Inferior parietal cortex (tissue), 1 donor: Measurements from ENCODE around the gene TUFM.
"Not testable (repeated sequence)": the region's sequence is repeated elsewhere in the genome, so short reads cannot be mapped to it uniquely, and the experiment has no call there.

ENCODE experiments used
- DNase-seq: peaks from one replicate; pipeline ENCODE4 v3.0.0-alpha.2; 2016; ENCODE audit errors: extremely low spot score

Gene TUFM

DNA sequence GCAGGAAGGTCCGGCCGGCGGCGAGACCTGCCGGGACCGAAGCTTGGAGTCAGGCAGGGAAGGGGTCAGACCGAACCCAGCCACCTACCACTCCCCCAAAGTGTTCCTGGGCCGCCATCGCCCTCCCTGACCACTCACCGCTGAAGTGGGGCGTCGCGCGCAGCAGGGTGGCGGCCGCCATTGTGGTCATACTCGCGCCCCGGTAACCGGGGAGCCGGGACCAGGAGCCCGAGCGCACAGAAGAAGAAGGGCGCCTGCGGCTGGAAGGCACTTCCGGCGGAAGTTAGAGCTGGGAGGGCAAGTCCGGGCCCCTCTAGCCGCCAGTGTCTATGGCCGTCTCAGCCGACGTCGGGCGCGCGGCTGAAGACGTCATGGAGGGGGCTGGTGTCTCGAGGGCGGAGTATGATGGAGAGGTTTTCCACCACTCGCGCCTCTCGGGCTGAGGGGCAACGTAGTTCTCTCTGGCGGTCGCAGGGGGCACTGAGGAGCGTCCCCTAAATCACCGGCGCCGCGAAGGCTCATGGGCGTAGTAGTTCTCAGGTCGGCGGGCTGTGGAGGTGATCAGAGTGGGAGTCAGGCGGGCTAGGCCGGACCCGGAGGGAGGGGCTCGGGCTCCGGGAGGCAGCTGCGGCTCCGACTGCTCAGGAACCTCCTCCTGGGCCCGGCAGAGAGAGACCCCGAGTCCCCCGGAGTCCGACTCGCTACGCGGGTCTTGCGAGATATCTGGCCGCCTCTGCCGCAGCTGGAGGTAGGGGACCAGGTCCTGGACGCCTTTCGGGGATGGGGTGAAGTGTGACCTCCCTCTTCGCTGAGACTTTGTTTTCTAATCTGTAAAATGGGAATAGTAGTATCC lies at the start of gene TUFM:
TUFM (minus strand) TSS at position 269 of the 853 bp plus-strand sequence; CDS start at position 190, 79 bp downstream.
- DNase-seq = peak; percentile 99

DNA sequence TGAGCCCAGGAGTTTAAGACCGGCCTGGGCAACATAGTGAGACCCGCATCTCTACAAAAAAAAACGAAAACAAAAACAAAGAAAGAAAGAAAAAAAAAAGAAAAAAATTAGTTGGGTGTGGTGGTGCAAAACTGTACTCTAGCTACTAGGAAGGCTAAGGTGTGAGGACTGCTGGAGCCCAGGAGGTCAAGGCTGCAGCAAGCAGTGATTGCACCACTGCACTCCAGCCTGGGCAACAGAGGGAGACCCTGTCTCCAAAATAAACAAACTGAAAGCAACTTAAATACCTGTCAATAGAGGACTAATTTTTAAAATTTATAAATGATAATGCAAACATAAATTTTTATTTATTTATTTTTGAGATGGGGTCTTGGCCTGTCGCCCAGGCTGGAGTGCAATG lies 49.5 kb upstream of the TUFM start:
- DNase-seq = no peak

DNA sequence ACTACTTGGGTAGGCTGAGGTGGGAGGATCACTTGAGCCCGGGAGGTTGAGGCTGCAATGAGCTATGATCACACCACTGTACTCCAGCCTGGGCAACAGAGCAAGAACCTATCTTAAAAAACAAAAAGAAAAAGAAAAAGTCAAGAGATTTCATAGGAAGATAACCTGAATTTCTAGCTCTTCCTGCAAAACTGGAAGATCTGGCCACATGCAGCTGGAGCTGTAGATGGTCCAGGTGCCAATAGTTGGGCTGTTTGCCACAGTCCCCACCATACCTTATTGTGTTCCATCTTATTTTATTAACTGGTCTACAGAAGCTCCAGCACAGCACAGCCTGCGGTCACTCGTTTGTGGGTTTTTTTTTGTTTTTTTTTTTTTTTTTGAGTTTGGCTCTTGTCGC lies 47.1 kb upstream of the TUFM start:
- DNase-seq = no peak

DNA sequence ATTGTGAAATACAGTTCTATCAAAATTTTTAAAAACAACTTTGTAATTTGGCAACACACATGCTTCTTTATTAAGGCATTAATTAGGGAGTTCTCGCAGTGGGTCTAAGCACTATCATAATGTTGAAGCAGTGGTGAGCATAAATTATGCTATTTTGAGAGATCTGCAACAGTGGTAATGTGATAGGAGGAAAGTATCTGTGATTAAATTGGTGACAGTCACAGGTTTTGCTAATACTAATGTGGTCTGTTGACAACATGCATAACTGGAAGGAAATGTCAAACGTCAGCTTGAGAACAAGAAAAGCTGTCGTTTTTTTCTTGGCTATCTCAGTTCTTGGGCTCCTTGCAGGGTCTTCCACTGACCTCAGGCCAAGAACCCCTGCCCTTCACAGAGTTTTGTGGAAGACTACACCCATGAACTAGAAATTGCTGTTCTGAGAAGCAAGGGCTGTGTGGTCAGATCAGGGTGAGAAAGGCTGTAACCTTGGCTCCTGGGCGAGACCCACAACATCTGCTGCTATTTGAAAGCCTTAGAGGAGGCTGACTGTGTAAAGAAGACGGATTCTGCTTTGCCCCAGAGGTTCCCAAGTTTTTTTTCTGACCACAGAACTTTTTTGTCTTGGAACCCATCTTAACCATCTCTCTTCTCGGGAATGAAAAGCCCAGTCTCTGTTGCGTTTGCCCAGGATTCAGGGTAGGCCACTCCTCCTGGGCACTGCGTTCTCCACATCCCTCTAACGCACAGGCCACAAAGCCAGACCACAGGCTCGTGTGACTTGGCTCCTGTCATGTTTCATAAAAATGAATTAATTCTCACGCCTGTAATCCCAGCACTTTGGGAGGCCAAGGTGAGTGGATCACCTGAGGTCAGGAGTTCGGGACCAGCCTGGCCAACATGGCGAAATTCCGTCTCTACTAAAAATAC lies 46.1 kb upstream of the TUFM start:
- DNase-seq = no peak

DNA sequence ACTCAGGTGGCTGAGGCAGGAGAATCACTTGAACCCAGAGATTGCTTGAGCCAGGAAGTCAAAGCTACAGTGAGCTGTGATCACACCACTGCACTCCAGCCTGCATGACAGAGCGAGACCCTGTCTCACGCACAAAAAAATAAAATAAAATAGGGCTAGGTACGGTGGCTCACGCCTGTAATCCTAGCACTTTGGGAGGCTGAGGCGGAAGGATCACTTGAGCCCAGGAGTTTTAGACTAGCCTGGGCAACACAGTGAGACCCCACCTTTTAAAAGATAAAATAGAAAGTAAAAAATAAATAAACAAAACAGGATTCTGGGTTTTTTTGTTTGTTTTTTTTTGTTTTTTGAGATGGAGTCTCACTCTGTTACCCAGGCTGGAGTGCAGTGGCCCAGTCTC lies 44.2 kb upstream of the TUFM start:
- not testable (repeated sequence) for DNase-seq

DNA sequence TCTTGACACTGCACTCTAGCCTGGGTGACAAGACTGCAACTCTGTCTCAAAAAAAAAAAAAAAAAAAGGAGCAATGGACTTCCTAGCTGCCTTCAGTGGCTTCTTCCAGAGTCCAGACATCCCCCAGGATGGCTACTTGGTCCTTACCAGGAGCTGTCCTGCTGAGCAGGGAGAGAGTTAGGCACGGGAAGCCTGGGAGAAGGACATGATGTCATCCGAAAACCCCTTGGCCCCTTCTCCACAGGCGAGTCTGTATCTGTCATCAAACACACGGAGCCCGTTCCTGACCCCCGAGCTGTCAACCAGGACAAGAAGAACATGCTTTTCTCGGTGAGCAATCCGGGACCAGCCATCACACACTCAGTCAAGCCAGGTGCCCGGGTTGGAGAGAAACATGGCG lies 40.8 kb upstream of the TUFM start:
- no peak for DNase-seq

DNA sequence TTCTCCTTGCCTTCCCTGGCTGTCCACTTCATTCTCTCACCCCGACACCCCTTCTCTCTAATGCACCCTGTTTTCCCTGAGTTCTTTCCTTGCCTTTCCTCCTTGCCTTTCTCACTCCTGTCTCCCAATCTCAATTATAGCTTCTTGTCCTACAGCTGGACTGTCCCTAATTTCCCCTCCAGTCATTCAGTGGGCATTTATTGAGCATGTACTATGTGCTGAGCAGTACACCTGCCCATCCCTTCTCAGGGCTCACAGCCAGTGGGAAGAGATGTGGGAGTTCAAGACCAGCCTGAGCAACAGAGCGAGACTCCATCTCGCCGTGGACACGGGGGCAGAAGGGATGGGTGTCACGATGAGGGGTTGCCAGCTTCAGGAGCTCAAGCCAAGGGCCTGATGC lies 37.9 kb upstream of the TUFM start:
- no peak for DNase-seq

DNA sequence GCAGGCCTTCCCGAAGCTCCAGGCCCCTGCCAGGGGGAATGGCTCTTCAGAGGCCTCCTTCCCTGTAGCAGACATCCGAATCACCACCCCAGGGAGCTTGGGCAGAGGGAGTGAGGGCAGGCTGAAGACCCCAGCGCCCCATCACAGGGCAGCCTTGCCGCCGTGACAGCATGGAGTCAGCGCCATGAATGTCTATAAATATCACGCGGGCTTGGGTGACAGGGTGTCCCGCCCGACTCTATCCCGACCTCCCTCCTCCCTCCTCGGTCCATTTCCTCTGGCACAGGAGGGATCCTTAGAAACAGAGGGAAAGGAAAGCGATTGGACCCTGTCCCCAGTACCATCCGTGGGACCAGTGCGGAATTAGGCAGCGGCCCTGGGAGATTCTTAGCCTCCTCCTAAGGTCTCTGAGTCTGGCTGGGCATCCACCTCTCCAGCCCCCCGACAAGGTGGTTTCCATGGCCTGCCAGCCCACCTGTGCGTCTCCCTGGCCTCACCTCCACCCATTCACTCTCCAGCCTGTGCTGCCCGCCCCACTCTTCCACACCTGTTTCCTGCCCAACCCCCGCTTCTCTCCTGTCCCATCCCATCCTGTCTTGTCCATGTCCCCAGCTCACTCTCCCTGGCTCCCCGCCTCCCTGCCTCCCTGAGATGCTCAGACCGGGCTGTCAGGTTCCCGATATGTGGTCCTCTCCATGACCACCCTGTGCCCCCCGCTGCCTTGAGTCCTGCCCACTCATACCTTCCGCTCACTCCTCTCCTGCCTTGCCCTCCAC lies 37.3 kb upstream of the TUFM start:
- DNase-seq = no peak

DNA sequence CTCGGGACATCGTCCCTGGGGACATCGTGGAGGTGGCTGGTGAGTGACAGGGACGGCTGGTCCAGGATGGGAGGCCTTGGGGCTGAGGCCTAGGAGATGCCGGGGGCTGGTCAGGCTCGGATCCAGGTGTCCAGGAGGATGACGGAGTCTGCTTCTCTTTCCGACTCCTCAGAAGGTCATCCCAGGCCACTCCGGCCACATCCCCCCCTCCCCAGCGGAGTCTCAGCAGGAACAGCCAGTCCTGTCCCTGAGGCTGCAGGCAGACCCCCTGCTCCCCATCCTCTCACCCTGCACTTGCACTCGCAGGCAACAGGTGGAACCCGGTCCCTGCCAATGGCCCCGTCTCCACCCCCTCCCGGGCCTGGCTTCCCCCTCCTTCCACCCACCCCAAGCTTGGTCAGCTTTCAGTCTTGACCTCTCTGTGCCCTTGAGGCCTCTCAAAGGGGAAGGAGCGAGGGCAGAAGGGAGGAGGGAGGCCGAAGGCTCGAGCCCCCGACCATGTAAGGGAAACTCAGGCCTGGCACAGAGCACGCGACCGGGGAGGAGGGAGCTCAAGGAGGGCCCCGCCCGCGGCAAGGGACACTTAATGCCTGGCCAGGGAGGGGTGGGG lies 36.5 kb upstream of the TUFM start:
- no peak for DNase-seq

DNA sequence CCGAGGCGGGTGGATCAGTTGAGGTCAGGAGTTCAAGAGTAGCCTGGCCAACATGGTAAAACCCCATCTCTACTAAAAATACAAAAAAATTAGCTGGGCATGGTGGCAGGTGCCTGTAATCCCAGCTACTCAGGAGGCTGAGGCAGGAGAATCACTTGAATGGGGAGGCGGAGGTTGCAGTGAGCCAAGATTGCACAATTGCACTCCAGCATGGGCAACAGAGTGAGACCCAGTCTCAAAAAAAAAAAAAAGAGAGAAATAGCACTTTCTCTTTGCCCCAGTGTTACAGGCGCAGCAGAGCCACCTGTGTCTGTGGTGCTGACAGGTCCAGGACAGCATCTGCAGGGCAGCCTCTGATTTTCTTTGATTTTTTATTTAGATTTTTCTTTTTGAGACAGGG lies 35.4 kb upstream of the TUFM start:
- DNase-seq = not testable (repeated sequence)

DNA sequence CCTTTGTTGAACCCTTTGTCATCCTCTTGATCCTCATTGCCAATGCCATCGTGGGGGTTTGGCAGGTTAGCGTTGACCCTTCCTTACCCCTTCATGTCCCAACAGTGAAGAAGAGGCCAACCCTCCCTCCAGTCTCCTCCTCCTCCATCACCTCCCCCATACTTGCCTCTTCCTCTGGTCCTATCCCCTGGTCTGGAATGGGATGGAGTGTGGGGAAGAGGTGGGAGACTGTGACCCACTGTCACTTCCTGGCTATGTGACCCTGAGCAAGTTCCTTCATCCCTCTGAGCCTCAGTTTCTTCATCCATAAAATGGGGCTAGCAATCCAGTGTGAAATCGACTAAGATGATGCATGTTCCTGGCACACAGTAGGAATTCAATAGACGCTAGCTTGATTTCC lies 34.8 kb upstream of the TUFM start:
- no peak for DNase-seq

DNA sequence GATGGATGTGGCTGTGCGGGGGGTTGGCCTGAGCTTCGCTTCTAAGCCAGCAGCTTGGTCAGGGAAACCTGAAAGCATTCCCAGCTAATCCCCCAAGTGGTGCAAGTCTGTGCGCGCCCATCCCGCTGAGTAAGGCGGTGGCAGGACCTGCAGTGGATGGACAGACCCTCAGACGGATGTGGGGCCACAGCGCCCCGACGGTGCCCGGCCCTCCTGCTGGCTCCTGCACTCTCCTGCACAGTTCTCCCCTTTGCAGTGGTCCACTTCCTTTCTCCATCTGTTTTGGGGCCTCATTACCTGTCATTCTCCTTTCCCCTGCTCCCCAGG lies 34.4 kb upstream of the TUFM start:
- no peak for DNase-seq

DNA sequence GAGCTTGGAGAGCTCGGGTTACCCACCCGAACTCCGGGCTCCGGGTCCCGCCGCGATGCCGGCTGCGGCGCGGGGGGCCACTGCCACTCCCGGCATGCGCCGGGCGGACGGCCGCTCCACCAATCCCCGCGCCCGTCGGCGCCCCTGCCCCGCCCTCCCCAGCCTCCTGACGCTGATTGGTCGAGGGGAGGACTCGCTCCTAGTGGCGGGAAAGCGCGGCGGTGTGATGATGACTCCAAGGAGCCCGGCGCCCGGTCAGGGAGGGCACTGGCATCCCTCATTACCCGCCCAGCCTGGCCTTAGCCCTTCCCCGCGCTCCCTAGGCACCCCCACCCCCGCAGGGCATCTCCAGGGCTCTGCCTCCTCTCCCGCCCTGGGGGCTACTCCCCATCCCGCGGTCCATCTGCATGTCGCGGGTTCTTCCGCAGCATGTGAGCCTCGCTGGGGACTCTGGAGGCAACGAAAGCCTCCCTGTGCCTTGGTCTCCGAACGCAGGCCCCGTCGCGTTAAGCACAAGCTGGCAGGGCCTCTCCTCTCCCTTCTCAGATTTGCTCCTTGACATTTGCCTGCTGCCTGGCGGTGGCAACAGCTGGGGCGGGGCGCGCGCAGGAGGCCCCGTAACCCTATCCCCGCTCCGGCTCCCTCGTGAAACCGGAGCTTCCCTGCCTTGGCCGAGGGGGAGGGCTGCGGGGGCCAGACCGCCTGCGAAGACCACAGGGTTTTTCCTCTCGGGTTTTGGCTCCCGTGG lies 33.9 kb upstream of the TUFM start:
- peak; percentile 83 for DNase-seq

DNA sequence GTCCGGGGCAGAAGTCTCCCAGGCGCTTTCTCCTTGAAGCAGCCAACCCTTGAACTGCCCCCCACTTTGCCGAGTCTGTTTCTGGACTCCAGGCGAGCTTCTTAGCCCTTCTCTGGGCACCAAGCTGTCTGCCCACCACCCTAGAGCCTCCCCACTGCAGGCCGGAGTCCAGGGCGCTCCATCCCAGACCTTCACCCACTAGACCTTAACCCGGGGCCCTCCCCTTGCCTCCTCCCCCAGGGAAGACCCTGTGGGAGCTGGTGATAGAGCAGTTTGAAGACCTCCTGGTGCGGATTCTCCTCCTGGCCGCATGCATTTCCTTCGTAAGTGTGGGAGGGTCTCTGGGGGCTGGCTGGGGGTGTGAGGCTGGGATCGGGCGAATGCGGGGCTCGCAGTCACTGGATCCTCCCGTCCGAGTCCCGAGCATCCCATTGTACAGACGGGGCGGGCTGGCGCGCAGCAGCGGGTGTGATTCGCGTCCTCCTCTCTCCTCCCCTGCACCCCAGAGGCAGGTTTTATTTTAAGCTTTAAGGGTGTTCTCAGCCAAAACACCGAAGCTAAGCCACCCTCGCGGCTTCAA lies 33.2 kb upstream of the TUFM start:
- DNase-seq = no peak

DNA sequence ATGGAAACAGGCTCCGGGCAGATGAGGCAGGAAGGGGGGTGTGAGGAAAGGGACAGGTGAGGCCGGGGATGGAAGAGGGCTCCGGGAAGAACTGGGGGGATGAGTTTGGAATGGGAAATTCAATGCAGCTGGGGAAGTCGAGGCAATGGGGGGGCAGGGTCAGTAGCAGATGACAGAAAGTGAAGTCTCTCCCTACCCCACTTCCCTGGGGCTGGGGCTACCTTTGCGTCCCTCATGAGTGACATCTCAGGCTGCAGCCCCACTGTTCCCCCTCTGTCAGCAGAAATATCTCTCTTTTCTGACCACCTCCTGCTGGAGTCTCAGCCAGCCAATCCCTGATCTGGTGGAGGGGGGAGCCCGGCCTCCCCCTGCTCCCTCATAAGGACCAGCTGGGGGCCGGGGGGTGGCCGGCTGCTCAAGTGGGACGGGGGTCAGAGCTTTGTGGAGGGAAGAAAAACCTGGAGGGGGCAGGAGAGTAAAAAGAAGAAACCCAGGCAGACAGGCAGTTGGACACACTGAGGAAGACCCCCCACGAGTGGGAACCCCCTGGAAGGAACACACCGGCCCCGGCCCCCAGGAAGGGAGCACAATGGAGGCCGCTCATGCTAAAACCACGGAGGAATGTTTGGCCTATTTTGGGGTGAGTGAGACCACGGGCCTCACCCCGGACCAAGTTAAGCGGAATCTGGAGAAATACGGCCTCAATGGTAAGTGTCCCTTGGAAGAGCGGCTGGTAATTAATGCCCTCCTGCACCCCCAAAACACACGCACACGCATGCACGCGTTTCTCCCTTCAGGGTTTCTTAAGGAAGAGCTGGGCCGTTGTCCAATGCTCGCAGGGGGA lies 32.2 kb upstream of the TUFM start, which contains the start of gene ATP2A1:
ATP2A1 (plus strand) TSS at position 406 of the 844 bp plus-strand sequence; CDS start at position 590, 184 bp downstream.
- DNase-seq = no peak

DNA sequence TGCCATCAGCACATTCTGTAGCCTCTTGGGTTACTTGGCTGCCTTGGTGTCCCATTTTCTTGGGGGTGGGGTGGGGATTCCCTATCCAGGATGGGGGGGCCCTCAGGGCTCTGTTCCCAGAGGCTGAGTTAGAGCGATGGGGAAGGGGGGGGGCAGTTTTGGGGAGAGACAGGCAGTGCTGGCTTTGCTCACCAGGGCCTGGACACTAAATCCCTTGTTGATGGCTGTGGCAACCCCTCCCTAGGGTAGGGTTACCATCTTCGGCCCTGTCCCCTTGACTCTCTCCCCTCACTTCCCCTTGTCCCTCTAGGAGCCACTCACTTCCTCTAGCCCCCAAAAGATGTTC lies 31.5 kb upstream of the TUFM start:
- no peak for DNase-seq

DNA sequence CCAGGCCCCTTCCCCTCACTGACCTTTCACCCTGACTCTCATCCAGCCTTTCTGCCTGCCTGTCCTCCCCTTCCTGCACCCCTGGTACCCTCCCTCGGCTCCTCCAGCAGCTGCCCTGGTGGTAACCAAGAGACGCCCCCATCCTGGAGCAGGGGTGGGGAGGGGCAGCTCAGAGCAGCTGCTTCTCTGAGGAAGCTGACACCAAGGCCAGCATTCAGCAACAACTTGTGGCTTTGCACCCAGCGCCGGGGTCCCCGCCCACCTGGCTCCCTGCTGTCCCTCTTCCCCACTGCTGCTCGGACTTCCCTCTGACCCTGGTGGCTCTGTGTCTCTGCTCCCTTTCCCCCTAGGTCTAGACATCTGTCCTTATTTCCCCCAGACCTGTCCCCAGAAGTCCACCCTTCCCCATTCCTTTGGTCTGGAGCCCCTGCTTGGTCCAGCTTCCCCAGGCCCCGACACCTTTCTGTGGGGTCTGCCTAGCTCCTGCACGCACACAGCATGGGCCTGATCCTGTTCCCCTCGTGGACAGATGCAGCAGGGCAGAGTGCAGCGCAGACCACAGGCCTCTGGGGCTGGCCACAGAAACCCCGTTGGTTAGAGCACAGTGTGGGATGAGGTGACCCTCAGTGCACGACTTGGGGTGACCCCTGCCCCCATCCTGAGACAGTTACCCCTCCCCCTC lies 31.0 kb upstream of the TUFM start:
- DNase-seq = no peak

DNA sequence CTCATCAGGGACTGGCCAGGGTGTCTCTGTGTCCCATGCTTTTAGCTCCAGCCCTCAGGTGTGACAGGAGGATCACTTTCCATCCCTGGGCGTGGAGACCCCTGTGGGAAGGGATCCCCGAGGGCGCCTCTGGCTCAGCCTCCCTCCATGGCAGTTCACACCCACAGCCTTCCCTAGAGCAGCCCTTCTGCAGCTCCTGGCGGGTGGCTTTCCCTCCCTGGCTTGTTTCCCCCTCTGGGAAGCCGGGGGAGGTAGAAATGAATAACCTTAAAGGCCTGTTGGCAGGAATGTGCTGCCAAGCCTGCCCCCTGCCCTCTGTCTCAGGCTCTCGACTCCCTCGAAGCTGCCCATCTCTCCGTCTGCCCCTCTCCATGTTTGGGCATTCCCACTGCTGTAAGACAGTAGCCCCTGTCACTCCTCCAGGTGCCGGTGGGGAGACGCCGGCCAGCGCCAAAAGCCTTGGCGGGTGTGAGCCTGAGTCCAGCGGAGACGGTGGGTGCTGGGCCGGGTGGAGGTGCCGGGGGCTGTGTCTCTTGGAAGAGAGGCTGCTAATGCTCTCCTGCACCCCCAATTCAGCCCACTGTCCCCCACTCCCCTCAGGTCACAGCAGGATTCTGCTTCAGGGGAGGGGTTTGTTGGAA lies 30.0 kb upstream of the TUFM start:
- no peak for DNase-seq
